Measurements from ENCODE around the gene TEX38. TPM values are rescaled to one million over a fixed set of nuclear protein-coding genes. Genes with fewer than 3 reads are reported as not detected.

The TEX38 gene
- total RNA-seq, 4 donors from 2014 or later, result not detected

- DNase-seq, result no peak
- H3K4me3 ChIP-seq, result no peak overlapping the region
- TF ChIP-seq, protein P1, sequence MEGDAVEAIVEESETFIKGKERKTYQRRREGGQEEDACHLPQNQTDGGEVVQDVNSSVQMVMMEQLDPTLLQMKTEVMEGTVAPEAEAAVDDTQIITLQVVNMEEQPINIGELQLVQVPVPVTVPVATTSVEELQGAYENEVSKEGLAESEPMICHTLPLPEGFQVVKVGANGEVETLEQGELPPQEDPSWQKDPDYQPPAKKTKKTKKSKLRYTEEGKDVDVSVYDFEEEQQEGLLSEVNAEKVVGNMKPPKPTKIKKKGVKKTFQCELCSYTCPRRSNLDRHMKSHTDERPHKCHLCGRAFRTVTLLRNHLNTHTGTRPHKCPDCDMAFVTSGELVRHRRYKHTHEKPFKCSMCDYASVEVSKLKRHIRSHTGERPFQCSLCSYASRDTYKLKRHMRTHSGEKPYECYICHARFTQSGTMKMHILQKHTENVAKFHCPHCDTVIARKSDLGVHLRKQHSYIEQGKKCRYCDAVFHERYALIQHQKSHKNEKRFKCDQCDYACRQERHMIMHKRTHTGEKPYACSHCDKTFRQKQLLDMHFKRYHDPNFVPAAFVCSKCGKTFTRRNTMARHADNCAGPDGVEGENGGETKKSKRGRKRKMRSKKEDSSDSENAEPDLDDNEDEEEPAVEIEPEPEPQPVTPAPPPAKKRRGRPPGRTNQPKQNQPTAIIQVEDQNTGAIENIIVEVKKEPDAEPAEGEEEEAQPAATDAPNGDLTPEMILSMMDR (IDR thresholded peaks at IDR 0.05), result no peak
- no peak for TF ChIP-seq POLR2A (IDR thresholded peaks at IDR 0.05)
- H3K9me3 ChIP-seq, result no peaks in the 10 kb centered on the region
- no peak overlapping the region for H3K27ac ChIP-seq
- no peaks in the 10 kb centered on the region for H3K27me3 ChIP-seq
- peaks cover 9 to 29% (median 18%) of the 10 kb centered on the region in 4 donors for H3K4me1 ChIP-seq
- H3K36me3 ChIP-seq, result no peaks in the 10 kb centered on the region
Measured at GRCh38 chr1:46721204-46721603, 49.5 kb downstream of the TEX38 start.

DNA sequence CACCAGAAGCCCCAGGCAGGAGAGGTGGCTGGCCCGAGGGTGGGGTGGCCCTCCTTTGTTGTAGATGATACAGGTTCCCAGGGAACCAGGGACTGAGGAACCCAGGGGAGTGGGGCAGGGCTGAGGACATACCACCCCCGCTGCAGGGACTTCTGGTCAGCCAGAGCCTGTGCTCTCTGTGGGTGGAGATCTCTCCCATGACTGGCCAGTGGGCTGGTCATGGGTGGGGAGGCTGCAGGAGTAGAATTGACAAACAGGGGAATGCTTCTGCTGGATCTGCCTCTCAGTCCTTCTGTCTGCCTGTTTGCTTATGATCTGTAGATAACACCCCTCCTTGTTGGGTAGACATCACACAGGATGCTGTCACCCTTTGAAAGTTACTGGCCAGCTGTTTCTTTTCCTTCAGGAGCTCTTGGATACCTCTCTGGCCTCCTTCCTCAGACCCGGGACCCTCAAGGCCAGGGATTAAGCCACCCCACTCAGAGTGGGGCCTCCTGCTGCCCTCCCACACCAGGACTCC, 50.1 kb downstream of the TEX38 start:
- TF ChIP-seq, protein P1 (IDR thresholded peaks at IDR 0.05), result no peak
- no peak for TF ChIP-seq POLR2A (IDR thresholded peaks at IDR 0.05)
- Histone ChIP-seq H3K36me3 (no peaks in the 10 kb centered on the region), H3K27ac (no peak overlapping the region), H3K9me3 (no peaks in the 10 kb centered on the region), H3K27me3 (no peaks in the 10 kb centered on the region), H3K4me3 (no peak overlapping the region), H3K4me1 (peaks cover 8 to 23% (median 14%) of the 10 kb centered on the region in 4 donors)
- no peak for DNase-seq

Other genes with a start within 250 kb of the TEX38 start
- gene DMBX1, start 182.0 kb upstream of the TEX38 start, total RNA-seq, result not detected
- not detected for gene KNCN, start 120.2 kb upstream of the TEX38 start, total RNA-seq
- 100 to 1,000 TPM in 1 of 4 donors, 10 to 100 TPM in 3; 51.3 to 134 (median 94.2) TPM for gene MKNK1, start 67.6 kb upstream of the TEX38 start, total RNA-seq
- gene MOB3C, start 55.0 kb upstream of the TEX38 start, total RNA-seq, result 10 to 100 TPM in 3 of 4 donors, 1 to 10 TPM in 1; 7.7 to 22.3 (median 14.5) TPM
- gene ATPAF1, start 3.5 kb upstream of the TEX38 start, total RNA-seq, result 10 to 100 TPM; 14.0 to 46.8 (median 34.8) TPM
- 100 to 1,000 TPM in 1 of 4 donors, 10 to 100 TPM in 3; 86.6 to 153 (median 96.9) TPM for gene EFCAB14, start 47.3 kb downstream of the TEX38 start, total RNA-seq
- gene CYP4B1, start 127.2 kb downstream of the TEX38 start, total RNA-seq, result 10 to 100 TPM in 3 of 4 donors, 1 to 10 TPM in 1; 7.4 to 48.0 (median 42.4) TPM